Panc1 (cell line): ENCODE results near the gene PRPS1.

Experiments
- POLR2AphosphoS5 ChIP-seq: IDR thresholded peaks from 2 replicates; pipeline ENCODE4 v1.6.1; 2012; ENCODE audit warnings: mild to moderate bottlenecking, low read depth, low read length, moderate library complexity
- TF ChIP-seq, protein P1 (sequence below): fragments of 450-650 bp; IDR thresholded peaks from 2 replicates; pipeline ENCODE4 v1.5.1; 2017; ENCODE audit warnings: mild to moderate bottlenecking
- TF ChIP-seq, protein P2 (sequence below), 2 experiments: IDR thresholded peaks; 2 replicates each; pipeline ENCODE4 v1.6.1; 2011 to 2012; ENCODE audit warnings: low read depth in 2 of 2, control low read depth in 1 of 2, low read length in 1 of 2, mild to moderate bottlenecking in 1 of 2, moderate library complexity in 1 of 2; ENCODE audit not compliant: insufficient read depth in 1 of 2

DNA sequence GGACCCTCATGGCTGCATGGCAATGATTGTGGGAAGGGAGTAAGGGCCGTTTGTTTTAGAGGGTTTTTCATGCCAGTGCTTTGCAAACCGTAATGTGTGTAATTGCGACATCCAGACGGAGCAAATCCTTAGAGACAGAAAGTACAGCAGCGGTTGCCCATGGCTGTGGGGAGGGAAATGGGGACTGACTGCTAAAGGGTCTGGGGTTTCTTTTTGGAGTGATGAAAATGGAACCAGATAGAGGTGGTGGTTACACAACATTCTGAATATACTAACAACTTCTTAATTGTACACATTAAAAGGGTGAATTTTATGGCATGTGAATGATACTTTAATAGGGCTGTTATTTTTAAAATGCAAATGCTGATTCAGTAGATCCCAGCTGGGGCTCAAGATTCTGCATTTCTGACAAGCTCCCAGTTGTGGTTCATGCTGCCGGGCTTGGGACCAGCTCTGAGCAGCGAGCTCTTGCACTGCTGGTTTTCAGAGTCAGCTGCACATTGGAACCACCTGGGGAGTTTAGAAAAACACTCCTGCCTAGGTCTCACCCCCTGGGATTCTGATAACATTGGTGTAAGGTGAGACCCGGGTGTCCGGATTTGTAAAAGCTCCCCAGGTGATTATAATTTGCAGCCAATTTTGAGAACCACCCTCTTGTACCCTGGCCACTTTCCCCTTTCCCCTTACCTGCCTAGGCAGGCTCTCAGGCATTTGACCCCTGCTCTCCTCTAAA is 47.7 kb downstream of the PRPS1 start:
- TF ChIP-seq, protein P1, sequence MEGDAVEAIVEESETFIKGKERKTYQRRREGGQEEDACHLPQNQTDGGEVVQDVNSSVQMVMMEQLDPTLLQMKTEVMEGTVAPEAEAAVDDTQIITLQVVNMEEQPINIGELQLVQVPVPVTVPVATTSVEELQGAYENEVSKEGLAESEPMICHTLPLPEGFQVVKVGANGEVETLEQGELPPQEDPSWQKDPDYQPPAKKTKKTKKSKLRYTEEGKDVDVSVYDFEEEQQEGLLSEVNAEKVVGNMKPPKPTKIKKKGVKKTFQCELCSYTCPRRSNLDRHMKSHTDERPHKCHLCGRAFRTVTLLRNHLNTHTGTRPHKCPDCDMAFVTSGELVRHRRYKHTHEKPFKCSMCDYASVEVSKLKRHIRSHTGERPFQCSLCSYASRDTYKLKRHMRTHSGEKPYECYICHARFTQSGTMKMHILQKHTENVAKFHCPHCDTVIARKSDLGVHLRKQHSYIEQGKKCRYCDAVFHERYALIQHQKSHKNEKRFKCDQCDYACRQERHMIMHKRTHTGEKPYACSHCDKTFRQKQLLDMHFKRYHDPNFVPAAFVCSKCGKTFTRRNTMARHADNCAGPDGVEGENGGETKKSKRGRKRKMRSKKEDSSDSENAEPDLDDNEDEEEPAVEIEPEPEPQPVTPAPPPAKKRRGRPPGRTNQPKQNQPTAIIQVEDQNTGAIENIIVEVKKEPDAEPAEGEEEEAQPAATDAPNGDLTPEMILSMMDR: no peak
- TF ChIP-seq POLR2AphosphoS5: no peak
- TF ChIP-seq, protein P2, sequence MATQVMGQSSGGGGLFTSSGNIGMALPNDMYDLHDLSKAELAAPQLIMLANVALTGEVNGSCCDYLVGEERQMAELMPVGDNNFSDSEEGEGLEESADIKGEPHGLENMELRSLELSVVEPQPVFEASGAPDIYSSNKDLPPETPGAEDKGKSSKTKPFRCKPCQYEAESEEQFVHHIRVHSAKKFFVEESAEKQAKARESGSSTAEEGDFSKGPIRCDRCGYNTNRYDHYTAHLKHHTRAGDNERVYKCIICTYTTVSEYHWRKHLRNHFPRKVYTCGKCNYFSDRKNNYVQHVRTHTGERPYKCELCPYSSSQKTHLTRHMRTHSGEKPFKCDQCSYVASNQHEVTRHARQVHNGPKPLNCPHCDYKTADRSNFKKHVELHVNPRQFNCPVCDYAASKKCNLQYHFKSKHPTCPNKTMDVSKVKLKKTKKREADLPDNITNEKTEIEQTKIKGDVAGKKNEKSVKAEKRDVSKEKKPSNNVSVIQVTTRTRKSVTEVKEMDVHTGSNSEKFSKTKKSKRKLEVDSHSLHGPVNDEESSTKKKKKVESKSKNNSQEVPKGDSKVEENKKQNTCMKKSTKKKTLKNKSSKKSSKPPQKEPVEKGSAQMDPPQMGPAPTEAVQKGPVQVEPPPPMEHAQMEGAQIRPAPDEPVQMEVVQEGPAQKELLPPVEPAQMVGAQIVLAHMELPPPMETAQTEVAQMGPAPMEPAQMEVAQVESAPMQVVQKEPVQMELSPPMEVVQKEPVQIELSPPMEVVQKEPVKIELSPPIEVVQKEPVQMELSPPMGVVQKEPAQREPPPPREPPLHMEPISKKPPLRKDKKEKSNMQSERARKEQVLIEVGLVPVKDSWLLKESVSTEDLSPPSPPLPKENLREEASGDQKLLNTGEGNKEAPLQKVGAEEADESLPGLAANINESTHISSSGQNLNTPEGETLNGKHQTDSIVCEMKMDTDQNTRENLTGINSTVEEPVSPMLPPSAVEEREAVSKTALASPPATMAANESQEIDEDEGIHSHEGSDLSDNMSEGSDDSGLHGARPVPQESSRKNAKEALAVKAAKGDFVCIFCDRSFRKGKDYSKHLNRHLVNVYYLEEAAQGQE (IDR thresholded peaks at IDR 0.05; ENCODE audit: insufficient read depth in 1 of 2, low read depth in 2 of 2, low read length in 1 of 2): no peak
